C4-2B (cell line): ENCODE data around the gene CERK.

Experiments
- H3K27ac ChIP-seq: fragments of 450-650 bp; 2 replicates; pipeline ENCODE4 v1.5.1; 2017
- ZFX ChIP-seq: fragments of 450-650 bp; IDR thresholded peaks from 2 replicates; pipeline ENCODE4 v1.6.1; 2017
- TF ChIP-seq, protein P1 (sequence below): fragments of 450-650 bp; conservative IDR thresholded peaks from 2 replicates; pipeline ENCODE4 v1.5.1; 2017; ENCODE audit warnings: mild to moderate bottlenecking

The CERK gene

DNA sequence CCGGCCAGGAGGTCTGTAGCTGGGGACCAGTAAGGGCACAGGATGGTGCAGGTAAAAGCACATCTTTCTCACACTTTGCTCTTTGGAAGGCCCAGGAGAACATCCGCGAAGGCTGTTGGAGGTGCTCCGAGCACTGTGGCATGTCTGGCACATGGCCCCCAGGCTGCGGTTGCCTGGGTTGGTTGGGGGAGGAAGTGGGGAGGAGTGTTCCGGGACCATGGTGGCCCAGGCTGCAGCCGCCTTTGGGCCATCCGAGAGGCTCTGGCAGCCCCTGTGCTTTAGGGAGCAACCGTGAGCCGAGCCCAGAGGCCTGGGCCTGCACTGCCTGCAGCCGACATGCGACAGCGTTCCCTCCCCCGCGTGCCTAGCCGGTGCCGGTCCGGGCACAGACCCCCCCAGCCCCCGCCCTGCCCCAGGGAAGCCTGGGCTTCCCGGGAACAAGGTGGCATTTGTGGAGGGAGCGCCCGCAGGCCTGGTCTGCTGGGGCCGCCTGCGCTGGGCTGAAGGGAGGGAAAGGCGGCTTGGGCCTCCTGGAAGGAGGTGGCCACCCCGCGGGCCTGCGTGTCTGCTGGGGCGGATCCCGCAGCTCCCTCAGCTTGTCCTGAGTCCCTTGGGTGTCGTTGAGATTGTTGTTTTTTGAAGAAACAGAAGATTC lies 59.9 kb downstream of the CERK start:
- H3K27ac ChIP-seq: no peak overlapping the region
- TF ChIP-seq, protein P1, sequence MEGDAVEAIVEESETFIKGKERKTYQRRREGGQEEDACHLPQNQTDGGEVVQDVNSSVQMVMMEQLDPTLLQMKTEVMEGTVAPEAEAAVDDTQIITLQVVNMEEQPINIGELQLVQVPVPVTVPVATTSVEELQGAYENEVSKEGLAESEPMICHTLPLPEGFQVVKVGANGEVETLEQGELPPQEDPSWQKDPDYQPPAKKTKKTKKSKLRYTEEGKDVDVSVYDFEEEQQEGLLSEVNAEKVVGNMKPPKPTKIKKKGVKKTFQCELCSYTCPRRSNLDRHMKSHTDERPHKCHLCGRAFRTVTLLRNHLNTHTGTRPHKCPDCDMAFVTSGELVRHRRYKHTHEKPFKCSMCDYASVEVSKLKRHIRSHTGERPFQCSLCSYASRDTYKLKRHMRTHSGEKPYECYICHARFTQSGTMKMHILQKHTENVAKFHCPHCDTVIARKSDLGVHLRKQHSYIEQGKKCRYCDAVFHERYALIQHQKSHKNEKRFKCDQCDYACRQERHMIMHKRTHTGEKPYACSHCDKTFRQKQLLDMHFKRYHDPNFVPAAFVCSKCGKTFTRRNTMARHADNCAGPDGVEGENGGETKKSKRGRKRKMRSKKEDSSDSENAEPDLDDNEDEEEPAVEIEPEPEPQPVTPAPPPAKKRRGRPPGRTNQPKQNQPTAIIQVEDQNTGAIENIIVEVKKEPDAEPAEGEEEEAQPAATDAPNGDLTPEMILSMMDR: no peak
- no peak for TF ChIP-seq ZFX

DNA sequence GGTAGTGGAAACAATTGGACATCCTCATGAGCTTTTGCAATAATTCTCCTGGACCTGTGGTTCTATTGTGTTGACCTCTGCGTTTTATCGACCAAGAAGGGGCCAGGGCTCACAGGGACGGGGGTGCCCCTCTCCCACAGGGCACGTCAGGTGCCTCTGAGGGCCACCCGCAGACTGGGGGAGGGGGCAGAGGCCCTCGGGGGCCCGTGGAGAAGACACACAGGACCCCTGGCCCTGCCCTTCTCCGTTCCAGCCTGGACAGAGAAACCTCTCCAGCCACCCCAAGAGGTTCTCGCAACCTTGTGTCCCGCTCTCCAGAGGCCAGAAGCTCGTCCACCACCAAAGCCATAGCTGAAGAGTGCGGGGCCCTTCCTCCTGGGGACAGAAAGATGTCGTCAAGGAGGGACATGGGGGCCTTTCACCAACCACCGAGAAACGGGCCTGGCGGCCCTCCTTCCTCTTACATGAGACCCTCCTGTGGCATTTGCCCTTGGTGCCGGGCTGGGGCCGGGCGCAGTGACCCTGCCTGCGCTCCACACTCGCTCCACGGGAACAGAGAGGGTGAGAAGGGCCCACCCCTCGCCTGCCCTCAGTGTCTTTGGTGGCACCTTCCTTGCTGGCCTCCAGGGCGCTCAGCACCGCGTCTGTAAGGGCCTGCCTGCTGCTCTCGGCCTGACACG lies 60.6 kb downstream of the CERK start:
- H3K27ac ChIP-seq: no peak overlapping the region
- TF ChIP-seq ZFX: no peak
- TF ChIP-seq, protein P1: no peak

DNA sequence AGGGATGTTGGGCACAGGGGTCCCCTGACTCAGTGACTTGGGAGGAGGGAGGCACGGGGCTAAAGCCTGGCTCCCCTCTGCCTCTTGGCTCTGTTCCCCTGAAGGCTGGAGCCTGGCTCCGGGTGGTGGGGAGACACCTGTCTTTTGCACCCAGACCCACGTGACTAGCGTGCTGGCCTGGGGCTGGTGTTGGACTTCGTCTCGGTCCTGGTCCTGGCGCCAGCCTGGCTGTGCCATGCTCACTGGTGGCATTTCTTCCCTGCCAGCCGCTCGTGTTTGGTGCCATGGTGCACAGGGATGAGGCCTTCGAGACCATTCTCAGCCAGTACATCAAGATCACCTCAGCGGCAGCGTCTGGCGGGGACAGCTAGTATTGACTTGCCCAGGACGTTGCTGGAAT lies 61.2 kb downstream of the CERK start:
- TF ChIP-seq, protein P1: no peak
- no peak for TF ChIP-seq ZFX
- H3K27ac ChIP-seq: no peak overlapping the region

DNA sequence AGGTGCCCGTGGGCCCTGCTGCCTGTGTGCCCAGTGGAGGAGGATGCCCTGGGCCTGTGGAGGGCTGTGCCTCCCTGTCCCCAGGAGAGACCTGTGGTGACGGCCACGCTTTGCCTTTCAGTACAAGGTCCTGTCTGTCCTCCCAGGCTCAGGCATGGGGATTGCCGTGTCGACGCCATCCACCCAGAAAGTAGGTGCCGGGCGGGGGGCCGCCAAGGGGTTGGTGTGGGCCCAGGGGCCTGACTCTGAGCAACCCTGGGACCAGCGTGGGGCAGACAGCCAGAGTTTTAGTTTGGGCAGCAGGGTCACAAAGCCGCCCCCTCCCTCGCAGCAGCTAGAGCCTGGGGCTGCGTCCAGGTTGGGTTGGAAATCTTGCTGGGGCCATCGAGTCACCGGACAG lies 61.6 kb downstream of the CERK start:
- no peak overlapping the region for H3K27ac ChIP-seq
- TF ChIP-seq, protein P1: no peak
- no peak for TF ChIP-seq ZFX

DNA sequence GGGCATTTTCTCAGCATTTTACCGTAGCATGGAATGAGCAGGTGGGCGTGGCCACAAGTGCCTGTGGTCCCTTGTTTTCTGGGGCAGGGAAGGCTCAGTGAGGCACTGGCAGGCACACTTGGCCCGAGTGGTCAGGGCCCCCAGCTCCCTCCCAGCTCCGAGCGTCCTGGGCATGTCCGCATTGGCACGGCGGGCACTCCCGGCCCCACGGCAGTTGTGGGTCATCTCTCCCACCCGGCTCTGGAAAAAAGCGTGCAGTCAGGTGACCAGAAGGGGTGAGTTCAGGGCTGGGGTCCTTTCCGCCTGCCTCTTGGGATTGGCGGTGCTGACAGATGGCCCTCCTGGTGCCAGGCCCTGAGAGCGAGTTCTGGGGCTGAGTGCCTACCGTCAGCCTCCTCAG lies 62.1 kb downstream of the CERK start:
- no peak overlapping the region for H3K27ac ChIP-seq
- TF ChIP-seq, protein P1: no peak
- TF ChIP-seq ZFX: no peak

DNA sequence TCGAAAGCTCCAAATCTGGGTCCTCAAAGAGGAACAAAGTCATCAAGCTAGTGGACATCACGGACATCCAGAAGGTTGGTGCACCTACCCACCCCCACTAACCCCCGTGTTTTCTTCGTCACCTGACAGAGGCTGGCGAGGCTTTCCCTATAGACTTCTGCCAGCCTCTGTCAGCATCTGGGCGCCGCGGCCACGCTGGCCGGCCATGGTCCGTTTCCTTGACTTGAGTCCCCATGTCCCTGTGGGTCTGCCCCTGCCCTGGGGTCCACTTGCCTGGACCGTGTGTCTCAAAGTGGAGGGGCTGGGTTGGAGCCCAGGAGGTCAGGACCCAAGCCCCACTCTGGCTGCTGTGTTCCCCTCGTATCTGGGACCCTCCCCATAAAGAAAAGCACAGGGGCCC lies 62.6 kb downstream of the CERK start:
- no peak overlapping the region for H3K27ac ChIP-seq
- TF ChIP-seq ZFX: no peak
- TF ChIP-seq, protein P1: no peak

DNA sequence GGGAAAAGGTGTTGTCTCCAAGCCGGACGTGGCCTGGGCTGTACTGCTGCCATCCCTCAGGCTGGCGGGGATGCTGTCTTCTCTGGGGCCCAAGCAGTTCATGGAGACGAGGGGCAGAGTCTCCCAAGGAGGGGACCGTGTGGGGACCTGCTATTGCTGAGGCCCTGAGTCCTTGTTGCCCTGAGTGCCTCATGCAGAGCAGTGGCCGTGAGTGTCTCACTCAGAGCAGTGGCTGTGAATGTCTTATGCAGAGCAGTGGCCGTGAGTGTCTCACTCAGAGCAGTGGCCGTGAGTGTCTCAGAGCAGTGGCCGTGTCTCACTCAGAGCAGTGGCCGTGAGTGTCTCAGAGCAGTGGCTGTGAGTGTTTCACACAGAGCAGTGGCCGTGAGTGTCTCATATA lies 63.1 kb downstream of the CERK start:
- H3K27ac ChIP-seq: no peak overlapping the region
- TF ChIP-seq, protein P1: no peak
- TF ChIP-seq ZFX: no peak
